A673 (cell line): ENCODE results near the gene TCEAL8.

Experiments
- EZH2 ChIP-seq: fragments of 200-600 bp; sonication (generic); IDR thresholded peaks from 2 replicates; pipeline ENCODE4 v1.6.1; 2017; ENCODE audit warnings: borderline replicate concordance, low read depth, mild to moderate bottlenecking, mixed read lengths, antibody characterized with exemption, low read length; ENCODE audit not compliant: poor library complexity, severe bottlenecking
- TF ChIP-seq, protein P1 (sequence below): fragments of 300-800, 200-600 bp; sonication (generic); conservative IDR thresholded peaks from 2 replicates; pipeline ENCODE4 v1.5.1; 2017; ENCODE audit warnings: low read depth, mild to moderate bottlenecking, antibody characterized with exemption, low read length, moderate library complexity, mixed read lengths

DNA sequence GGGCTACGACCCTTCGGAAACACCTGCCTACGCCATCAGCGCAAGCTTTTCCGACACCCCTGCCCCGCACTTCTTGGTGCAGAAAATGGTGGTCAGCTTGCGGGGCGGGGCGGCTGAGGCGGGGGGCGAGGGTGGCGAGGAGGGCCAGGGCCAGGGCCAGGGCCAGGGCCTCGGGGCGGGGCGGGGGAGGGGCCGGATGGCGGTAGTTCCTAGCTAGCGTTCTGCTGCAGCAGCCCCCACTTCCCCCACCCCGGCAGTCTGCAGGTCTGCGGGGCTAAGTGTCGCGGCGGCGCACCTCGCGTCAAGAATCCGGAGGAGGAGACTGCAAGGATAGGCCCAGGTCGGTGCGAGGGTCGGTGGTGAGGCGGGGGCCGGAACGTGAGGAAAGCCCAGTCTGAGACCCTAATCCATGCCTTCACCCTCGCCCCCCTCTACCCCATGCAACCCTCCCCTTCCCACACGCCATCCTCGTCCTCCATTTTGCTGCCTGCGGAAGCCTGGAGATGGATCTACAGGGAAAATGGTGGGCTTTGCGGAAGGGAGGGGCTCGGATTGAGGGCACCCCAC, 39.4 kb downstream of the TCEAL8 start:
- TF ChIP-seq, protein P1, sequence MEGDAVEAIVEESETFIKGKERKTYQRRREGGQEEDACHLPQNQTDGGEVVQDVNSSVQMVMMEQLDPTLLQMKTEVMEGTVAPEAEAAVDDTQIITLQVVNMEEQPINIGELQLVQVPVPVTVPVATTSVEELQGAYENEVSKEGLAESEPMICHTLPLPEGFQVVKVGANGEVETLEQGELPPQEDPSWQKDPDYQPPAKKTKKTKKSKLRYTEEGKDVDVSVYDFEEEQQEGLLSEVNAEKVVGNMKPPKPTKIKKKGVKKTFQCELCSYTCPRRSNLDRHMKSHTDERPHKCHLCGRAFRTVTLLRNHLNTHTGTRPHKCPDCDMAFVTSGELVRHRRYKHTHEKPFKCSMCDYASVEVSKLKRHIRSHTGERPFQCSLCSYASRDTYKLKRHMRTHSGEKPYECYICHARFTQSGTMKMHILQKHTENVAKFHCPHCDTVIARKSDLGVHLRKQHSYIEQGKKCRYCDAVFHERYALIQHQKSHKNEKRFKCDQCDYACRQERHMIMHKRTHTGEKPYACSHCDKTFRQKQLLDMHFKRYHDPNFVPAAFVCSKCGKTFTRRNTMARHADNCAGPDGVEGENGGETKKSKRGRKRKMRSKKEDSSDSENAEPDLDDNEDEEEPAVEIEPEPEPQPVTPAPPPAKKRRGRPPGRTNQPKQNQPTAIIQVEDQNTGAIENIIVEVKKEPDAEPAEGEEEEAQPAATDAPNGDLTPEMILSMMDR, result no peak
- no peak for TF ChIP-seq EZH2
